ENCODE measurements around the gene CEACAM4.

The CEACAM4 gene

DNA sequence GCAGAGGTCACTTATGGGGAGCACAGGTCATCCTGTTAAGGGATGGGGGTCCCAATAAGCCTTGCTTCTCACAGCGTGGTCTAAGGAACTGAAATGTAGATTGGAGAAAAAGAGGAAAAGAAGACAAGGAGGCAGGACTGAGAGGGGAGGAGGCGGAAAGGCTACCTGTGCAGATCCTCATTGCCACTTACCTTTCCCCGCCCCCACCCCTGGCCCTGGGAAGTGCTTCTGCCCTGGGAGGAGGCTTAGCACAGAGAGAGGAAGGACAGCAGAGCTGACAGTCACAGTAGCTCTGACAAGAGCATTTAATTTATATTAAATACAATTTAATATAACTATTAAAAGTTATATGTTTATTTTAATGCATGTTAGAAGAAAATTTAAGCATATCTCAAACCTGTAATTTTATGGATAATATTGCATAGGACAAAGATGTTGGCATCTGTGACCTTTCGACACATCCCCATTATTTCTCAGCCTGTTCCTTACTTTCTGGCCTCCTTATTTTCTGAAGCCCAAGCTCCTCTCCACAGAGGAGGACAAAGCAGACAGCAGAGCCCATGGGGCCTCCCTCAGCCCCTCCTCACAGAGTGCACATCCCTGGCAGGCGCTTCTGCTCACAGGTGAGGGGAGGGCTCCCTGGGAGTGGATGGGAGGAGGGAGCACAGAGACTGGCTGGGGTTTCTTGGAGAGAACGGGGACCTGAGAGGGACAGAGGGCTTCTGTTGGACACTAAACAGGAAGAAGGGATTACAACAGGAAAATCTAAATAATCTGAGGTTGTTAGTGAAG lies 27.5 kb downstream of the CEACAM4 start:
- TF ChIP-seq, protein P1, sequence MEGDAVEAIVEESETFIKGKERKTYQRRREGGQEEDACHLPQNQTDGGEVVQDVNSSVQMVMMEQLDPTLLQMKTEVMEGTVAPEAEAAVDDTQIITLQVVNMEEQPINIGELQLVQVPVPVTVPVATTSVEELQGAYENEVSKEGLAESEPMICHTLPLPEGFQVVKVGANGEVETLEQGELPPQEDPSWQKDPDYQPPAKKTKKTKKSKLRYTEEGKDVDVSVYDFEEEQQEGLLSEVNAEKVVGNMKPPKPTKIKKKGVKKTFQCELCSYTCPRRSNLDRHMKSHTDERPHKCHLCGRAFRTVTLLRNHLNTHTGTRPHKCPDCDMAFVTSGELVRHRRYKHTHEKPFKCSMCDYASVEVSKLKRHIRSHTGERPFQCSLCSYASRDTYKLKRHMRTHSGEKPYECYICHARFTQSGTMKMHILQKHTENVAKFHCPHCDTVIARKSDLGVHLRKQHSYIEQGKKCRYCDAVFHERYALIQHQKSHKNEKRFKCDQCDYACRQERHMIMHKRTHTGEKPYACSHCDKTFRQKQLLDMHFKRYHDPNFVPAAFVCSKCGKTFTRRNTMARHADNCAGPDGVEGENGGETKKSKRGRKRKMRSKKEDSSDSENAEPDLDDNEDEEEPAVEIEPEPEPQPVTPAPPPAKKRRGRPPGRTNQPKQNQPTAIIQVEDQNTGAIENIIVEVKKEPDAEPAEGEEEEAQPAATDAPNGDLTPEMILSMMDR (IDR thresholded peaks at IDR 0.05; ENCODE audit: borderline replicate concordance, control extremely low read depth, extremely low read depth, insufficient read depth, missing control alignments), result no peak
- in situ Hi-C loops (cut with MboI; ENCODE audit: low sequenced_read_pairs, unreplicated experiment), result no loop called here
- no peak for DNase-seq (ENCODE audit: low spot score)

DNA sequence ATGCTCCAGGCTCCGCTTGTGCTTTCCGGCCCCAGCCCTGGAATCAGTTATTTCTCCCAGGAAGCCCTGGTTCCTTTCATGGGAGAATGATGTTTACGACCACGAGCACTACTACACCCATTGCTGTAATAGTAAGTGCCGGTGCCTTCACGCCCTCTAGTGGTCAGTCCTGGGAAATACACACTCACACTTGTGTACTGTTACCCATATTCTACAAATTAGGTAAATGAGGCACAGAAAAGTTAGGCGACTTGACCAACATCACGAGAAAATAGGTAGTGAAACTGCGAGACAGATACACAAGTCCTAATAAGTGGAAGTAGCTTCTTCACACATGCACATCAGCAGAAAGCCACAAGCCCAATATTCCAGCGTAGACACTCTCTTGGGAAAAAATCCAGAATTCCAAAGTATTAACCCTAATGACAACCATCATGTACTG lies 29.3 kb downstream of the CEACAM4 start:
- peak; percentile 83 for DNase-seq (ENCODE audit: low spot score)

DNA sequence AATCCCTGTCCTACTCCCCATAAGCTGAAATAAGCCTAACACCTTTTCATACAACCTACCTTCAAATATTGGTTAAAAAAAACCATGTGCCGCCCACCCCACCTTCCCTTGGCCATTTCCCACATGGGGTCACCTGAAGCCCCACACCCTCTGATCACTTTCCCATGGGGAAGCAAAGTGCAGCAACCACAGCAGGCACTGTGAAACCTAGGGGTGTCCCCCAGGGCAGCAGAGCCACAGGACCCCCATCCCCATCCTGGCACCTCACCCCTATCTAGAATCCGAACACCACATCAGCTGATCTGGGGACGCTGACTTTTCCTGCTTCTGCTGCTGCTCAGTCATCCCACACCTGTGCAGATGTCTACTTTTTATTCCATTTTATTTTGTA lies 31.0 kb downstream of the CEACAM4 start:
- in situ Hi-C loops (cut with MboI; ENCODE audit: low sequenced_read_pairs, unreplicated experiment), result no loop called here
- TF ChIP-seq, protein P1 (IDR thresholded peaks at IDR 0.05; ENCODE audit: borderline replicate concordance, control extremely low read depth, extremely low read depth, insufficient read depth, missing control alignments), result no peak
- DNase-seq (ENCODE audit: low spot score), result no peak

More for the DNA sequence above, 29.3 kb downstream of the CEACAM4 start:
- in situ Hi-C loops (cut with MboI; ENCODE audit: low sequenced_read_pairs, unreplicated experiment), result no loop called here
- TF ChIP-seq, protein P1 (IDR thresholded peaks at IDR 0.05; ENCODE audit: borderline replicate concordance, control extremely low read depth, extremely low read depth, insufficient read depth, missing control alignments), result peak; percentile 96

- TF ChIP-seq, protein P1 (IDR thresholded peaks at IDR 0.05; ENCODE audit: borderline replicate concordance, control extremely low read depth, extremely low read depth, insufficient read depth, missing control alignments), result peak; percentile 86
- DNase-seq (ENCODE audit: low spot score), result peak; percentile 75
- in situ Hi-C loops (cut with MboI; ENCODE audit: low sequenced_read_pairs, unreplicated experiment), result no loop called here
Observed at GRCh38 chr19:41595258-41595889, 31.5 kb downstream of the CEACAM4 start.

- TF ChIP-seq, protein P1 (IDR thresholded peaks at IDR 0.05; ENCODE audit: borderline replicate concordance, control extremely low read depth, extremely low read depth, insufficient read depth, missing control alignments), result no peak
- in situ Hi-C loops (cut with MboI; ENCODE audit: low sequenced_read_pairs, unreplicated experiment), result no loop called here
- DNase-seq (ENCODE audit: low spot score), result no peak
Observed at GRCh38 chr19:41591951-41592562, 34.8 kb downstream of the CEACAM4 start.

- TF ChIP-seq, protein P1 (IDR thresholded peaks at IDR 0.05; ENCODE audit: borderline replicate concordance, control extremely low read depth, extremely low read depth, insufficient read depth, missing control alignments), result no peak
Observed at GRCh38 chr19:41590936-41591335, 35.9 kb downstream of the CEACAM4 start.

More at GRCh38 chr19:41590936-41591335, 35.9 kb downstream of the CEACAM4 start:
- in situ Hi-C loops (cut with MboI; ENCODE audit: low sequenced_read_pairs, unreplicated experiment), result no loop called here
- no peak for DNase-seq (ENCODE audit: low spot score)
